ENCODE measurements around the gene RPH3AL. TPM values are rescaled to one million over a fixed set of nuclear protein-coding genes. Genes with fewer than 3 reads are reported as not detected.

RPH3AL gene
- total and polyA plus RNA-seq, 2 of the 8 experiments (the other 6 are each of a cell fraction or from before 2014, with no cell fraction given): 5.6 to 5.8 TPM

GRCh38 chr17:199191-199604, 153.4 kb downstream of the RPH3AL start:
- H3K23me2 ChIP-seq (ENCODE audit: low read depth, low read length): no peaks in the 10 kb centered on the region
- H4K91ac ChIP-seq (replicated peaks; ENCODE audit: insufficient read length, low read length): no peak overlapping the region
- no peaks in the 10 kb centered on the region for H4K20me1 ChIP-seq (replicated peaks in 1 of 2; ENCODE audit: control insufficient read depth in 1 of 2, insufficient read depth in 2 of 2, low read length in 2 of 2)
- no peak overlapping the region for H3K14ac ChIP-seq (ENCODE audit: insufficient read length)
- DNase-seq (ENCODE audit: low read depth in 1 of 2, low spot score in 2 of 2) (no peak), FAIRE-seq (no peak)
- no peak overlapping the region for H3K9ac ChIP-seq (replicated peaks in 1 of 4; ENCODE audit: extremely low read depth in 1 of 4, low read depth in 3 of 4, low read length in 3 of 4)
- no peak overlapping the region for H2BK120ac ChIP-seq (replicated peaks; ENCODE audit: low read depth, low read length)
- H3K36me3 ChIP-seq (ENCODE audit: control insufficient read depth in 2 of 4, insufficient read depth in 4 of 4, low read length in 3 of 4): no peaks in the 10 kb centered on the region
- H2BK20ac ChIP-seq (ENCODE audit: low read length): no peak overlapping the region
- no peaks in the 10 kb centered on the region; a peak in 1 of 7 replicates for H3K27me3 ChIP-seq (replicated peaks in 1 of 4; ENCODE audit: control insufficient read depth in 3 of 4, extremely low read depth in 1 of 4, insufficient read depth in 3 of 4, low read length in 3 of 4)
- H3K79me1 ChIP-seq (ENCODE audit: low read depth, low read length): no peaks in the 10 kb centered on the region; the same call in 1 of the 2 replicates
- H4K5ac ChIP-seq (ENCODE audit: insufficient read length, low read depth, low read length): no peak overlapping the region
- H3K79me2 ChIP-seq (ENCODE audit: control insufficient read depth in 1 of 2, insufficient read depth in 2 of 2, low read length in 2 of 2): no peaks in the 10 kb centered on the region
- no peak overlapping the region for H3K56ac ChIP-seq (replicated peaks; ENCODE audit: insufficient read length, low read depth, low read length)
- WGBS, 2 experiments (ENCODE audit: extremely low coverage in 1 of 2, insufficient coverage in 1 of 2, insufficient read length in 1 of 2, insufficient replicate concordance in 2 of 2, low coverage in 1 of 2, low lambda C conversion rate in 2 of 2, missing lambda C conversion rate in 1 of 2): 84% methylated on average over 8 of the region's 8 CpGs; no CpG with 5 or more reads in 1 of the 2 experiments
- no peak overlapping the region for H2BK12ac ChIP-seq (ENCODE audit: low read depth, low read length)
- no peak overlapping the region for H3K4me2 ChIP-seq (ENCODE audit: insufficient read depth in 1 of 2, low read depth in 2 of 2, low read length in 2 of 2)
- H2AFZ ChIP-seq (ENCODE audit: low read length): no peak overlapping the region
- peaks cover 0 to 16% (median 4%) of the 10 kb centered on the region in 4 experiments; a peak in 4 of 7 replicates for H3K4me1 ChIP-seq (replicated peaks in 1 of 4; ENCODE audit: control insufficient read depth in 3 of 4, insufficient read depth in 4 of 4, low read length in 3 of 4)
- no peak overlapping the region for H2AK5ac ChIP-seq (ENCODE audit: low read depth, low read length)
- CTCF ChIA-PET (ENCODE audit: partially characterized antibody): interaction anchor here (1.0 to 2.3 kb wide), 7 partner anchors 14 to 109 kb away, joined by 3 to 8 read pairs (median 4); no protein-coding TSS in a partner anchor
- POLR2A ChIA-PET (ENCODE audit: partially characterized antibody): interaction anchor here (0.6 to 1.9 kb wide), 3 partner anchors 10 to 18 kb away, joined by 3 to 6 read pairs (median 4); partner anchors contain the start of gene DOC2B
- no peak overlapping the region for H2BK5ac ChIP-seq (ENCODE audit: low read depth, low read length)
- H3K27ac ChIP-seq (ENCODE audit: low read depth, low read length): no peak overlapping the region
- H4K8ac ChIP-seq (ENCODE audit: extremely low read depth, insufficient read depth, low read length): no peak overlapping the region
- H3K4ac ChIP-seq (replicated peaks; ENCODE audit: insufficient read length, low read depth, low read length): no peak overlapping the region
- no peak overlapping the region for H3K23ac ChIP-seq (ENCODE audit: insufficient read length)
- H3K4me3 ChIP-seq (ENCODE audit: extremely low read depth in 1 of 4, insufficient read depth in 2 of 4, low read depth in 3 of 4, low read length in 4 of 4): no peak overlapping the region
- H3K9me3 ChIP-seq (ENCODE audit: insufficient read depth in 2 of 2, low read depth in 1 of 2, low read length in 1 of 2): no peaks in the 10 kb centered on the region
- no peak overlapping the region for H2BK15ac ChIP-seq (ENCODE audit: low read length)
- no peak overlapping the region for H3K18ac ChIP-seq (ENCODE audit: extremely low read depth, low read length)
- TF ChIP-seq RFX5 (IDR thresholded peaks at IDR 0.05; ENCODE audit: borderline replicate concordance, low read depth, low read length): no peak
- no peak for TF ChIP-seq POLR2AphosphoS5 (IDR thresholded peaks at IDR 0.05; ENCODE audit: low read depth, low read length)
- no peak for TF ChIP-seq JUN (IDR thresholded peaks at IDR 0.05; ENCODE audit: low read depth, low read length)
- TF ChIP-seq TEAD4 (IDR thresholded peaks at IDR 0.05; ENCODE audit: low read depth, low read length): no peak
- TF ChIP-seq CHD2 (IDR thresholded peaks at IDR 0.05; ENCODE audit: low read length): no peak
- no peak for TF ChIP-seq ZNF274 (IDR thresholded peaks at IDR 0.05; ENCODE audit: borderline replicate concordance, extremely low read depth, low read length)
- no peak for TF ChIP-seq EZH2 (IDR thresholded peaks at IDR 0.05; ENCODE audit: low read depth, low read length, severe bottlenecking)
- no peak for TF ChIP-seq USF2 (IDR thresholded peaks at IDR 0.05; ENCODE audit: low read length)
- TF ChIP-seq SP1 (IDR thresholded peaks at IDR 0.05; ENCODE audit: low read depth, low read length): no peak
- TF ChIP-seq SAP30 (IDR thresholded peaks at IDR 0.05; ENCODE audit: insufficient read depth, insufficient replicate concordance, low read length): no peak
- TF ChIP-seq NRF1 (IDR thresholded peaks at IDR 0.05; ENCODE audit: low read depth, low read length): no peak
- TF ChIP-seq CEBPB (IDR thresholded peaks at IDR 0.05; ENCODE audit: low read depth, low read length): no peak
- TF ChIP-seq GABPA (IDR thresholded peaks at IDR 0.05; ENCODE audit: borderline replicate concordance, insufficient read depth, low read length): no peak
- no peak for TF ChIP-seq SRF (IDR thresholded peaks at IDR 0.05; ENCODE audit: low read depth, low read length)

Measured in H1 (cell line).